GM10266 (cell line): ENCODE measurements around the gene SLX4.

ENCODE experiments used
- DNase-seq: peaks from one replicate; pipeline ENCODE4 v3.0.0; 2012; ENCODE audit errors: extremely low spot score
- CTCF ChIP-seq: IDR thresholded peaks from 2 replicates; pipeline ENCODE4 v1.5.1; 2012; ENCODE audit warnings: mild to moderate bottlenecking, low read depth; ENCODE audit not compliant: control insufficient read depth, insufficient read depth; ENCODE audit errors: missing control alignments

SLX4 gene

GRCh38 chr16:3645108-3645503, 33.7 kb upstream of the SLX4 start:
- TF ChIP-seq CTCF: no peak
- no peak for DNase-seq

- DNase-seq: peak; percentile 3
- TF ChIP-seq CTCF: no peak
These were observed 31.8 kb upstream of the SLX4 start for GRCh38 chr16:3643095-3643730.

GRCh38 chr16:3642397-3643094, 31.1 kb upstream of the SLX4 start:
- peak; percentile 2 for DNase-seq

GRCh38 chr16:3641801-3642396, 30.5 kb upstream of the SLX4 start:
- DNase-seq: peak; percentile 2
- TF ChIP-seq CTCF: no peak

More at GRCh38 chr16:3642397-3643094, 31.1 kb upstream of the SLX4 start:
- TF ChIP-seq CTCF: no peak

- no peak for TF ChIP-seq CTCF
- no peak for DNase-seq
These were observed 29.5 kb upstream of the SLX4 start for GRCh38 chr16:3640632-3641501.

- DNase-seq: no peak
These were observed 28.8 kb upstream of the SLX4 start for GRCh38 chr16:3640207-3640606.

More at GRCh38 chr16:3640207-3640606, 28.8 kb upstream of the SLX4 start:
- TF ChIP-seq CTCF: no peak
